Caco-2 (cell line): Measurements from ENCODE around the gene PCGF3. TPM values are rescaled to one million over a fixed set of nuclear protein-coding genes. Genes with fewer than 3 reads are reported as not detected.

Experiments
- BruUV-seq: library from RNA; stranded (reverse); fragments of 400-500 nt; replicated peaks from 2 replicates; lab custom pipeline; 2021; lab: Mats Ljungman, UMichigan
- CTCF ChIA-PET: fragments of 300-600 bp; sonication (Branson Sonifier 250); formaldehyde crosslinking; loops from one replicate; lab custom pipeline; 2022; ENCODE audit warnings: antibody characterized with exemption; lab: Charles Lee
- POLR2A ChIA-PET: fragments of 300-600 bp; sonication (Branson Sonifier 250); formaldehyde crosslinking; loops from one replicate; lab custom pipeline; 2022; ENCODE audit warnings: antibody characterized with exemption; lab: Charles Lee
- DNase-seq, 2 experiments: peaks; one replicate each; pipeline versions ENCODE4 v3.0.0 to v3.0.0-alpha.2; 2020 to 2022
- H3K27me3 ChIP-seq: replicated peaks from 2 replicates; pipeline ENCODE4 v1.6.0; 2011; ENCODE audit warnings: low read length; ENCODE audit not compliant: control insufficient read depth, insufficient read depth
- H3K36me3 ChIP-seq: 2 replicates; pipeline ENCODE4 v1.5.1; 2011; ENCODE audit warnings: low read length; ENCODE audit not compliant: control insufficient read depth, insufficient read depth
- H3K4me1 ChIP-seq: fragments of 250-450 bp; sonication (Bioruptor Pico); 2 replicates; pipeline ENCODE4 v1.5.1; 2020; ENCODE audit warnings: mild to moderate bottlenecking
- H3K4me3 ChIP-seq: 2 replicates; pipeline ENCODE4 v1.5.1; 2011; ENCODE audit warnings: low read depth, mild to moderate bottlenecking, control low read depth, low read length
- H3K9me3 ChIP-seq: fragments of 250-450 bp; sonication (Bioruptor Pico); 2 replicates; pipeline ENCODE4 v1.5.1; 2020; ENCODE audit warnings: mild to moderate bottlenecking, moderate library complexity
- H3K27ac Mint-ChIP-seq: one replicate; pipeline ENCODE4 v1.8.0; 2022; ENCODE audit warnings: mixed read lengths; ENCODE audit not compliant: unreplicated experiment
- H3K27me3 Mint-ChIP-seq: one replicate; pipeline ENCODE4 v1.8.0; 2022; ENCODE audit warnings: mixed read lengths; ENCODE audit not compliant: insufficient read depth, unreplicated experiment
- H3K36me3 Mint-ChIP-seq: one replicate; pipeline ENCODE4 v1.8.0; 2022; ENCODE audit warnings: mild to moderate bottlenecking, mixed read lengths; ENCODE audit not compliant: insufficient read depth, unreplicated experiment
- H3K4me1 Mint-ChIP-seq: one replicate; pipeline ENCODE4 v1.8.0; 2022; ENCODE audit warnings: low read depth, mixed read lengths; ENCODE audit not compliant: unreplicated experiment
- H3K4me3 Mint-ChIP-seq: one replicate; pipeline ENCODE4 v1.8.0; 2022; ENCODE audit warnings: mild to moderate bottlenecking, moderate library complexity, mixed read lengths; ENCODE audit not compliant: unreplicated experiment
- H3K9me3 Mint-ChIP-seq: one replicate; pipeline ENCODE4 v1.8.0; 2022; ENCODE audit warnings: mixed read lengths; ENCODE audit not compliant: unreplicated experiment
- intact Hi-C: fragments of 100-400 bp; cut with micrococcal nuclease; formaldehyde crosslinking; loops from one replicate; pipeline ENCODE4 v1.10.0; 2022; ENCODE audit not compliant: unreplicated experiment
- total RNA-seq: library from RNA; stranded (reverse); gene quantifications from 2 replicates; pipeline ENCODE4 v1.2.3, GENCODE V29; 2022
- TF ChIP-seq, protein P1 (sequence below), 2 experiments: fragments of 200-600 bp in 1 of 2; IDR thresholded peaks; 1 replicate in 1 of 2; 2 replicates in 1 of 2; pipeline versions ENCODE4 v1.5.1 to v1.8.0; 2011 to 2022; ENCODE audit warnings: antibody characterized with exemption in 1 of 2, control low read depth in 1 of 2, inconsistent platforms in 1 of 2, low read depth in 1 of 2, low read length in 1 of 2, mild to moderate bottlenecking in 1 of 2, moderate library complexity in 1 of 2; ENCODE audit not compliant: insufficient read depth in 1 of 2, severe bottlenecking in 1 of 2, unreplicated experiment in 1 of 2

Gene PCGF3
- total RNA-seq, 1 experiment from 2014 or later, result 38.0 TPM

DNA sequence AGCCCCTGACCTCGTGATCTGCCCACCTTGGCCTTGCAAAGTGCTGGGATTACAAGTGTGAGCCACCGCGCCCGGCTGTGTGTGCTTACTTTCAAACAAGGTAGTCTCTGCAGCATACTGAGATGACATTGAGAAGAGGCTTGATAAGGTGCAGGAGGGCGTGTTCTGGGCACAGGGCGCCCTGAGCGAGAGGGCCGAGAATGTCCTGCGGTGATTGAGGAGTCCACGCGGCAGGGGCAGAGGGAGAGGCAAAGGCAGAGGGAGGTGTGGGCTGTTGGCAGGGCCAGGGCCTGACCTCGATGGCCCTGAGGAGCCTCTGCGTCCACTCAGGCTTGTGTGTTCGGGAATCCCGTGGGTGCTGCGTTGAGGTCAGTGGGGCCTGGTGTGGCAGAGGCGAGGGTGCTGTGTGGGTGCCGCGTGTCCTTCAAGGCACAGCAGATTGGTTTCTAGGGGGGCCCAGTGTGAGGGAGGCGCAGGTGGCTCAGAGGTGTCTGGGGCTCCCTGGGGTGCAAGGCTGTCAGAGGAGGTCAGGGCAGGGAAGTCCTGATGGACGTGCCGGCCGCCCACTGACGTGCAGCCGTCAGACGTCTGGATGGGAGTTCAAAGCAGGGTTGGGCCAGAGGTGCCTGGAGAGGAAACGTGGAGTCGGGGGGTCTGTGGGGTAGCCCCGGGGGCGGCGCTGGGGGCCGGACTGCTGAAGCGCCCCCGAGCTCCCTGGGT, 12.1 kb downstream of the PCGF3 start:
- ChIA-PET POLR2A (interaction anchor here (0.6 kb wide), 1 partner anchor 47 kb away, joined by 6 read pairs; no protein-coding TSS in a partner anchor), CTCF (no interaction called here)
- Histone ChIP-seq H3K4me1 (no peaks in the 10 kb centered on the region), H3K36me3 (peaks cover 3% of the 10 kb centered on the region; the same call in 1 of the 2 replicates), H3K9me3 (no peaks in the 10 kb centered on the region), H3K4me3 (no peak overlapping the region), H3K27me3 (no peaks in the 10 kb centered on the region)
- Mint-ChIP-seq H3K9me3 (no peaks in the 10 kb centered on the region), H3K27ac (no peak overlapping the region), H3K36me3 (peaks cover 41% of the 10 kb centered on the region), H3K27me3 (no peaks in the 10 kb centered on the region), H3K4me3 (no peak overlapping the region), H3K4me1 (no peaks in the 10 kb centered on the region)
- DNase-seq, result no peak
- no TSS peak for BruUV-seq
- intact Hi-C loops, result no loop called here
- TF ChIP-seq, protein P1, sequence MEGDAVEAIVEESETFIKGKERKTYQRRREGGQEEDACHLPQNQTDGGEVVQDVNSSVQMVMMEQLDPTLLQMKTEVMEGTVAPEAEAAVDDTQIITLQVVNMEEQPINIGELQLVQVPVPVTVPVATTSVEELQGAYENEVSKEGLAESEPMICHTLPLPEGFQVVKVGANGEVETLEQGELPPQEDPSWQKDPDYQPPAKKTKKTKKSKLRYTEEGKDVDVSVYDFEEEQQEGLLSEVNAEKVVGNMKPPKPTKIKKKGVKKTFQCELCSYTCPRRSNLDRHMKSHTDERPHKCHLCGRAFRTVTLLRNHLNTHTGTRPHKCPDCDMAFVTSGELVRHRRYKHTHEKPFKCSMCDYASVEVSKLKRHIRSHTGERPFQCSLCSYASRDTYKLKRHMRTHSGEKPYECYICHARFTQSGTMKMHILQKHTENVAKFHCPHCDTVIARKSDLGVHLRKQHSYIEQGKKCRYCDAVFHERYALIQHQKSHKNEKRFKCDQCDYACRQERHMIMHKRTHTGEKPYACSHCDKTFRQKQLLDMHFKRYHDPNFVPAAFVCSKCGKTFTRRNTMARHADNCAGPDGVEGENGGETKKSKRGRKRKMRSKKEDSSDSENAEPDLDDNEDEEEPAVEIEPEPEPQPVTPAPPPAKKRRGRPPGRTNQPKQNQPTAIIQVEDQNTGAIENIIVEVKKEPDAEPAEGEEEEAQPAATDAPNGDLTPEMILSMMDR (IDR thresholded peaks at IDR 0.05; ENCODE audit: insufficient read depth in 1 of 2, low read depth in 1 of 2, low read length in 1 of 2, severe bottlenecking in 1 of 2, unreplicated experiment in 1 of 2), result no peak

DNA sequence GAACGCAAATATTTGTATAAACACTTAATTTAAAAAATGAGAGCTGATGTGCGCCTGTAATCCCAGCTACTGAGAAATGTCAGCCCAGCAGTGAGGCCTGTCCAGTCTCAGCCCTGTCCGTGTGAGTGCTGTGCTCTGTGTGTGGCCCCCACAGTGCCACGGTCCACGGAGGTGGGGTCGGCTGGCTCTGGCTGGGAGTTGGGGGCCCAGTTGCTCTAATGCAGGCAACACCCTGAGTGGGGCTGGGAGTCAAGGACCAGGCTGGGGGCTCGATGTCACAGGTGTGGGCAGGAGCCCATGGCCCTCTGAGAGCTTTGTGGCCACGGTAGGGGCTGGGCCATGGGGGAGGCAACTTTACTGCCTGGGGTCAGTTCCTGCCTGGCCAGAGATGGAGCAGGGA, 12.8 kb downstream of the PCGF3 start:
- Histone ChIP-seq H3K9me3 (no peaks in the 10 kb centered on the region), H3K27me3 (no peaks in the 10 kb centered on the region), H3K4me1 (no peaks in the 10 kb centered on the region), H3K36me3 (peaks cover 3% of the 10 kb centered on the region; the same call in 1 of the 2 replicates), H3K4me3 (no peak overlapping the region)
- TF ChIP-seq, protein P1 (IDR thresholded peaks at IDR 0.05; ENCODE audit: insufficient read depth in 1 of 2, low read depth in 1 of 2, low read length in 1 of 2, severe bottlenecking in 1 of 2, unreplicated experiment in 1 of 2), result no peak
- Mint-ChIP-seq H3K27ac (no peak overlapping the region), H3K36me3 (peaks cover 47% of the 10 kb centered on the region), H3K9me3 (no peaks in the 10 kb centered on the region), H3K4me1 (no peaks in the 10 kb centered on the region), H3K27me3 (no peaks in the 10 kb centered on the region), H3K4me3 (no peak overlapping the region)
- no TSS peak for BruUV-seq
- no peak for DNase-seq
- ChIA-PET CTCF (no interaction called here), POLR2A (no interaction called here)
- intact Hi-C loops, result no loop called here

DNA sequence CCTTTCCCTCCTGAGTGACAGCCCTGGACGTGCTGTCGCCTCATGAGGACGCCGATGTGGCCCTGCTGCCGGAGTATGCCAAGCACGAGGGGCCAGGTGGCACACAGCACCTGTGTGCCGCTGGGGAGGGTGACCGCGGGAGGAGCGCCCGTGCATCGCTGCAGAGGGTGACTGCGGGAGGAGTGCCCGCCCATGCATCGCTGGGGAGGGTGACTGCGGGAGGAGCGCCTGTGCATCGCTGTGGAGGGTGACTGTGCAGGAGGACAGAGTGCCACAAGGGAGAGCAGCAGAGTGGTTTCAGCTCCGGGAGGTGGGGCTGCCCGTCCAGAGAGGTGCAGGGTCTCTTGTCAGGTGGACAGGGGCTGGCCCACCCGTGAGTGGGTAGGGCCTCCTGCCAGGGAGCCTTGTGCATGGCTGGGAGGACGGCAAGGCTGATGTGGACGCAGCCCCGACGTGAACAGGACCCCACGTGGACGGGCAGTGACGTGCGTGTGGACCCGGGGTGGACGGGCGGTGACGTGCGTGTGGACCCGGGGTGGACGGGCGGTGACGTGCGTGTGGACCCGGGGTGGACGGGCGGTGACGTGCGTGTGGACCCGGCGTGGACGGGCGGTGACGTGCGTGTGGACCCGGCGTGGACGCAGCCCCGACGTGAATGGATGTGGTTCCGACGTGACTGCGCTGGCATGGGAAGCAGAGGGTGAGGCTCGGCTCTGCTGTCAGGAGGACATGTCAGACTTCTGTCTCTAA, 14.7 kb downstream of the PCGF3 start:
- POLR2A ChIA-PET, result no interaction called here
- TF ChIP-seq, protein P1 (IDR thresholded peaks at IDR 0.05; ENCODE audit: insufficient read depth in 1 of 2, low read depth in 1 of 2, low read length in 1 of 2, severe bottlenecking in 1 of 2, unreplicated experiment in 1 of 2), result no peak
- H3K27me3 ChIP-seq, result no peaks in the 10 kb centered on the region
- no TSS peak for BruUV-seq
- no peaks in the 10 kb centered on the region for H3K27me3 Mint-ChIP-seq
- no peaks in the 10 kb centered on the region for H3K9me3 Mint-ChIP-seq
- 0 out of 2 replicates have a peak, but pooled peaks cover 3% of the 10 kb centered on the region for H3K36me3 ChIP-seq
- H3K4me3 Mint-ChIP-seq, result no peak overlapping the region
- H3K36me3 Mint-ChIP-seq, result peaks cover 37% of the 10 kb centered on the region
- H3K4me3 ChIP-seq, result no peak overlapping the region
- no peaks in the 10 kb centered on the region for H3K4me1 ChIP-seq
- CTCF ChIA-PET, result no interaction called here
- no peak overlapping the region for H3K27ac Mint-ChIP-seq
- no peak for DNase-seq
- intact Hi-C loops, result no loop called here
- H3K9me3 ChIP-seq, result no peaks in the 10 kb centered on the region
- H3K4me1 Mint-ChIP-seq, result no peaks in the 10 kb centered on the region
